ENCODE data around the gene AQP11.

DNA sequence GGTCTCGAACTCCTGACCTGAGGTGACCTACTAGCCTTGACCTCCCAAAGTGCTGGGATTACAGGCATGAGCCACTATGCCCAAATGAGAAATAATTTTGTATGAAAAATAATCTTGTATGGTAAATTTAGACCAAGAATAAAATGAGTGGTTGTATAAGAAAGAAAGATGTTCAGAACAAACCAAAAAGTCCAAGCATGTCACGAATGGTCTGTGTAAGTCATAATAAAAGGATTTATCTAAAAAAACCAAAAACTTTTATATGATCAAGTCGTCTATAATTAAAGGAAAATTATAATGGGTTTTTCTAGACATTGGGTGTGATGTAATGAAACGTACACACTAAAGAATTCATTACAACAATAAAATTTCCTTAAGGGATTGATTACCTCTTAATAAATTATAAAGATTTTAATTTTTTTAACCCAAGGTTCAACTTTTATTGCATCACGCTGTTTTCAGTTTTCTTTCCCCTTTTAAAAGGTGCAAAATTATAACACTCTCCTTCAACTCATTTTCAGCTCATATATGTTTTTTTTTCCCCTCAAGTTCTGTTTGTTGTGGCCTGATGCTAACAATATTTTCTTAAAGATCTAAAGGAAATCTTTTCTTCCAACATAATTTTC lies 8.9 kb upstream of the AQP11 start:
- TF ChIP-seq EP300 (IDR thresholded peaks at IDR 0.05) = no peak
- TF ChIP-seq POLR2A (IDR thresholded peaks at IDR 0.05) = no peak
- TF ChIP-seq, protein P1, sequence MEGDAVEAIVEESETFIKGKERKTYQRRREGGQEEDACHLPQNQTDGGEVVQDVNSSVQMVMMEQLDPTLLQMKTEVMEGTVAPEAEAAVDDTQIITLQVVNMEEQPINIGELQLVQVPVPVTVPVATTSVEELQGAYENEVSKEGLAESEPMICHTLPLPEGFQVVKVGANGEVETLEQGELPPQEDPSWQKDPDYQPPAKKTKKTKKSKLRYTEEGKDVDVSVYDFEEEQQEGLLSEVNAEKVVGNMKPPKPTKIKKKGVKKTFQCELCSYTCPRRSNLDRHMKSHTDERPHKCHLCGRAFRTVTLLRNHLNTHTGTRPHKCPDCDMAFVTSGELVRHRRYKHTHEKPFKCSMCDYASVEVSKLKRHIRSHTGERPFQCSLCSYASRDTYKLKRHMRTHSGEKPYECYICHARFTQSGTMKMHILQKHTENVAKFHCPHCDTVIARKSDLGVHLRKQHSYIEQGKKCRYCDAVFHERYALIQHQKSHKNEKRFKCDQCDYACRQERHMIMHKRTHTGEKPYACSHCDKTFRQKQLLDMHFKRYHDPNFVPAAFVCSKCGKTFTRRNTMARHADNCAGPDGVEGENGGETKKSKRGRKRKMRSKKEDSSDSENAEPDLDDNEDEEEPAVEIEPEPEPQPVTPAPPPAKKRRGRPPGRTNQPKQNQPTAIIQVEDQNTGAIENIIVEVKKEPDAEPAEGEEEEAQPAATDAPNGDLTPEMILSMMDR (IDR thresholded peaks at IDR 0.05) = no peak
- TF ChIP-seq POLR2AphosphoS5 (IDR thresholded peaks at IDR 0.05) = no peak

All from gastroesophageal sphincter (tissue), 3 donors.